Eye (tissue), 1 donor: ENCODE results near the gene NPC2.
A peak's percentile ranks its signal among the peaks of the same experiment; 100 is the strongest.
"Not testable (repeated sequence)": the region's sequence is repeated elsewhere in the genome, so short reads cannot be mapped to it uniquely, and the experiment has no call there.

ENCODE experiments used
- DNase-seq: peaks from one replicate; pipeline ENCODE4 v3.0.0-alpha.2; 2015

The NPC2 gene

GRCh38 chr14:74464785-74465184 lies 28.3 kb downstream of the NPC2 start:
- DNase-seq = no peak

- DNase-seq = no peak
Observed at GRCh38 chr14:74463697-74464096, 29.4 kb downstream of the NPC2 start.

GRCh38 chr14:74462993-74463392 lies 30.1 kb downstream of the NPC2 start:
- no peak for DNase-seq

- peak; percentile 39 for DNase-seq
Observed at GRCh38 chr14:74459976-74460375, 33.1 kb downstream of the NPC2 start.

GRCh38 chr14:74459289-74459946 lies 33.7 kb downstream of the NPC2 start:
- DNase-seq = peak; percentile 35

GRCh38 chr14:74457565-74457895 lies 35.6 kb downstream of the NPC2 start:
- peak; percentile 56 for DNase-seq

GRCh38 chr14:74456684-74457564 lies 36.2 kb downstream of the NPC2 start:
- peak; percentile 59 for DNase-seq

- DNase-seq = not testable (repeated sequence)
Observed at GRCh38 chr14:74454397-74454796, 38.7 kb downstream of the NPC2 start.

- DNase-seq = no peak
Observed at GRCh38 chr14:74444866-74445265, 48.2 kb downstream of the NPC2 start.

GRCh38 chr14:74442757-74443156 lies 50.3 kb downstream of the NPC2 start:
- DNase-seq = no peak

- no peak for DNase-seq
Observed at GRCh38 chr14:74441113-74441512, 52.0 kb downstream of the NPC2 start.

GRCh38 chr14:74438351-74438915 lies 54.7 kb downstream of the NPC2 start:
- DNase-seq = no peak

GRCh38 chr14:74437496-74438053 lies 55.5 kb downstream of the NPC2 start:
- no peak for DNase-seq

GRCh38 chr14:74434294-74434693 lies 58.8 kb downstream of the NPC2 start:
- DNase-seq = no peak

GRCh38 chr14:74429991-74430390 lies 63.1 kb downstream of the NPC2 start:
- DNase-seq = no peak
